KMS-11 (cell line): Measurements from ENCODE around the gene EPS8L3.

ENCODE experiments used
- H2AFZ ChIP-seq: fragments of 200-600 bp; sonication (generic); 2 replicates; pipeline ENCODE4 v1.6.1; 2016; ENCODE audit warnings: antibody characterized with exemption, mixed run types, low read depth
- H3K27ac ChIP-seq: fragments of 200-600 bp; sonication (generic); 2 replicates; pipeline ENCODE4 v1.6.1; 2016; ENCODE audit warnings: mild to moderate bottlenecking, mixed run types
- H3K27me3 ChIP-seq: fragments of 200-600 bp; sonication (generic); 2 replicates; pipeline ENCODE4 v1.6.1; 2017; ENCODE audit warnings: mild to moderate bottlenecking, low read depth, mixed run types, moderate library complexity; ENCODE audit not compliant: insufficient read depth
- H3K36me3 ChIP-seq: fragments of 200-600 bp; sonication (generic); 2 replicates; pipeline ENCODE4 v1.6.1; 2017; ENCODE audit warnings: mild to moderate bottlenecking, mixed run types; ENCODE audit not compliant: insufficient read depth
- H3K4me1 ChIP-seq: fragments of 200-600 bp; sonication (generic); 2 replicates; pipeline ENCODE4 v1.6.1; 2016; ENCODE audit warnings: mild to moderate bottlenecking, low read depth, mixed run types; ENCODE audit not compliant: poor library complexity, severe bottlenecking
- H3K4me2 ChIP-seq: fragments of 200-600 bp; sonication (generic); 2 replicates; pipeline ENCODE4 v1.7.0; 2016; ENCODE audit warnings: mild to moderate bottlenecking, mixed run types
- H3K4me3 ChIP-seq: fragments of 200-600 bp; sonication (generic); IDR thresholded peaks from 2 replicates; pipeline ENCODE4 v1.6.1; 2017; ENCODE audit warnings: low read depth, low read length, mixed read lengths; ENCODE audit not compliant: insufficient read depth
- H3K79me2 ChIP-seq: fragments of 200-600 bp; sonication (generic); 2 replicates; pipeline ENCODE4 v1.6.1; 2016; ENCODE audit warnings: low read depth, mixed run types; ENCODE audit not compliant: insufficient read depth
- H3K9ac ChIP-seq: fragments of 200-600 bp; sonication (generic); 2 replicates; pipeline ENCODE4 v1.6.1; 2016; ENCODE audit warnings: mild to moderate bottlenecking, mixed run types
- H4K20me1 ChIP-seq: fragments of 200-600 bp; sonication (generic); 2 replicates; pipeline ENCODE4 v1.6.1; 2016; ENCODE audit warnings: mild to moderate bottlenecking, mixed run types; ENCODE audit not compliant: insufficient read depth
- TF ChIP-seq, protein P1 (sequence below): fragments of 200-600 bp; sonication (generic); conservative IDR thresholded peaks from 2 replicates; pipeline ENCODE4 v1.6.1; 2017; ENCODE audit warnings: low read depth, mild to moderate bottlenecking, antibody characterized with exemption, low read length, moderate library complexity, mixed read lengths

Gene EPS8L3

DNA sequence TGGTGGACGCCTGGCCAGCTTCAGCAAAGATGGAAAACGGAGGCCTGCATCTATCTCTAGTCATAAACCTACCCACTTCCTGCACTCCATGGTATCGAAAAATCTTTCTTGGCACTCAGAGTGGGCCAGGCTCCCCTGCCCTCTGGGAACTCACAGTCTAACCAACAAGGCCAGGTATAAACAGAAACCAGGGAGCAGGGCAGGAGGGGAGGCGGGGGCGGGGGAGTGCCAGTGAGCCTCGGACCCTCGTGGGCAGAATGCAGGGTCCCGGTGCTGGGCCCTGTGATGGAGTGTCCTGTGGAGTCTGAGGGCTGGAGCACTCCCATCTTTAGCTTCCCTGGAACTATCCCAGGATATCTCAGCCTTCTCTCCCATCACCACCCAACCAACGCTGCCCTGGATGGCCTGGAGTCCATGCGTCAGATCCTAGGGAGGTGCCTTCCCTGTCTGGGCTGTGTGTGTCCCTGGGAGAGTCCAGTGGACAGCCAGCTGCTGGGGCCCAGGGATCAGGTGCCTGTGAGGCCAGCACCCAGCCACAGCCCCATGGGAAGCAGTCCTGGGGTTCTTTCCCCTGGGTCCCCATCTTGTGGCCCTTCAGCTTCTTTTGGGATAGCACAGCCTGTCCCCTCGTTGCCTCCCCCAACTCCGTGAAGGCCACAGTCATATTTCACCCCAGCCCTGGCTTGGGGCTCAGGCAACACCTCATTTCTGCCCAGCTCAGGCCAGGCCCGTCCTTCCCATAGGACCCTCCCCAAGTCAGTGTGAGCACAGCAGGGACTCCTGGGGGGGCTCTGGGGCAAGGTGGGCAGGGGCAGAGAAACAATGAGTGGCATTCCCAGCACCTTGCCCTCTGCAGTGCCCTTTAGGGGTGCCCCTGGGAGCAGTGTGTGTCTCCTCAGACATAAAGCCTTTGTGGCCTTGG is 1.1 kb upstream of the EPS8L3 start:
- Histone ChIP-seq H3K36me3 (no peaks in the 10 kb centered on the region), H3K27ac (no peak overlapping the region), H3K4me2 (no peak overlapping the region), H3K79me2 (no peaks in the 10 kb centered on the region), H3K9ac (no peak overlapping the region), H2AFZ (no peak overlapping the region), H4K20me1 (no peaks in the 10 kb centered on the region), H3K4me1 (no peaks in the 10 kb centered on the region), H3K27me3 (no peaks in the 10 kb centered on the region; the same call in 1 of the 2 replicates), H3K4me3 (no peak overlapping the region)
- TF ChIP-seq, protein P1, sequence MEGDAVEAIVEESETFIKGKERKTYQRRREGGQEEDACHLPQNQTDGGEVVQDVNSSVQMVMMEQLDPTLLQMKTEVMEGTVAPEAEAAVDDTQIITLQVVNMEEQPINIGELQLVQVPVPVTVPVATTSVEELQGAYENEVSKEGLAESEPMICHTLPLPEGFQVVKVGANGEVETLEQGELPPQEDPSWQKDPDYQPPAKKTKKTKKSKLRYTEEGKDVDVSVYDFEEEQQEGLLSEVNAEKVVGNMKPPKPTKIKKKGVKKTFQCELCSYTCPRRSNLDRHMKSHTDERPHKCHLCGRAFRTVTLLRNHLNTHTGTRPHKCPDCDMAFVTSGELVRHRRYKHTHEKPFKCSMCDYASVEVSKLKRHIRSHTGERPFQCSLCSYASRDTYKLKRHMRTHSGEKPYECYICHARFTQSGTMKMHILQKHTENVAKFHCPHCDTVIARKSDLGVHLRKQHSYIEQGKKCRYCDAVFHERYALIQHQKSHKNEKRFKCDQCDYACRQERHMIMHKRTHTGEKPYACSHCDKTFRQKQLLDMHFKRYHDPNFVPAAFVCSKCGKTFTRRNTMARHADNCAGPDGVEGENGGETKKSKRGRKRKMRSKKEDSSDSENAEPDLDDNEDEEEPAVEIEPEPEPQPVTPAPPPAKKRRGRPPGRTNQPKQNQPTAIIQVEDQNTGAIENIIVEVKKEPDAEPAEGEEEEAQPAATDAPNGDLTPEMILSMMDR, result no peak

DNA sequence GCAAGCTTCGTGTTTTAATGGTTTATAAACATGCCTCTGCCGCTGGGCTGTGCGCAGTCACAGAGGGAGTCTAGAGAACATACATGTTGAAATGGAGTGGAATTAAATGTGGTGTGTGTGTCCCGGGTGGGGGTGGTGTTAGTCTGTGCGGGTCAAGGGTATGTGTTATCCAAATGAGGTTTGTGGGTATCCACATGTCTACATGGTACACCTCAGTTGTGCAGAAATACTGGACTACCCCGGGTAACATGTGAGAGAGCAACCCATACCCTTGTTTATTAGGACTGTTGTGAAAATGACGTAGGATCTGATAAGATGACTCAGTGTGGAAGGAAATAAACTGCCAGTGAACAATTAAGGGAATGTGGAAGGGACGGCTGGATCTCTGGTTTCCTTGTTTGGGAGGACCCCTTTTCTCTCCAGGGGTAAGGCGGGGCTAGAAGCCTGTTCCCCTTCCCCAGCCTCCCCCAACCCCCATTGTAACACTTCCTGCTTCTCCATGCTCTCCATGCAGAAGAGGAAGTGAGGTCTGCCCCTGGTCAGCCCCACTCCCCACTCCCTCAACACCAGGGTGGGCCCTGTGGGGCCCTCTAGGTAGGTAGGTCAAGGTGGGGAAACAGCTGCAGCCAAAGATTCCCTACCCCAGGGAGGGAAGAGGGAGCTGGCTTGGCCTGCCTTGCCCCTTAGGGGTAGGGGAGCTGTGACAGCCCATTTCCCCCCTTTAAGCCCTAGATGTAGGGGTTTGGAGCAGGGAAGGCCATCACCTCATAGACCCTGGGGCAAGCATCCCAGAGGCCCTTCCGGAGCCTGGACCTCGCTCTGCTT is 690 bp downstream of the EPS8L3 start:
- Histone ChIP-seq H3K27me3 (no peaks in the 10 kb centered on the region; the same call in 1 of the 2 replicates), H3K4me3 (no peak overlapping the region), H3K36me3 (no peaks in the 10 kb centered on the region), H2AFZ (no peak overlapping the region), H3K27ac (no peak overlapping the region), H4K20me1 (no peaks in the 10 kb centered on the region), H3K79me2 (no peaks in the 10 kb centered on the region), H3K4me1 (no peaks in the 10 kb centered on the region), H3K4me2 (no peak overlapping the region), H3K9ac (no peak overlapping the region)
- TF ChIP-seq, protein P1, result no peak

DNA sequence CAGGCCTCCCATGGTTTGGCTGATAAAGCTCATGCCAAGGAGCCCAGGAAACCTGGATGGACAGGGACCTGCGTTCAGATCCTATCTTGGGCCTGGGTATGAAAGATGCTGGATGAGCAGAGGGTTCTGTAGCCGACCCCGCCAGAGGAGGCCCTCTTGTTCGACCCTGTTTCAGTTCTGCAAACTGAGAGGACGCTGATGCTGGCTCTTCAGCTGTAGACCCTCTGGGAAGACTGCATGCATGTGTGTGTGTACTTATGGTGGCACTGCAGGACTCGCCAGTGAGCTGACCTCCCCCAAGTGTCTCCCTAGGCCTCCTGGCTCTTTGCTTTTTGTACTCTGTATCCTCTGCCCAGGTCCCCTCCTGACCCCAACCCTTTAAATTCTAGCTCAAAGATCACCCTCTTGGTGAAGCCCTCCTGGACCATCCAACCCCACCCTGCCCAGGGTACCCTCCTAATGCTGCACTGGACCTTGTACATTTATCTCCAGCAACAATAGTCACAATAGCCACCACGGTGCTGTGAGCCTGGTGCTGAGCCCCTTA is 1.6 kb downstream of the EPS8L3 start:
- Histone ChIP-seq H3K9ac (no peak overlapping the region), H3K79me2 (no peaks in the 10 kb centered on the region), H3K4me2 (no peak overlapping the region), H3K4me1 (no peaks in the 10 kb centered on the region), H3K36me3 (no peaks in the 10 kb centered on the region), H2AFZ (no peak overlapping the region), H3K27ac (no peak overlapping the region), H4K20me1 (no peaks in the 10 kb centered on the region), H3K4me3 (no peak overlapping the region), H3K27me3 (no peaks in the 10 kb centered on the region; the same call in 1 of the 2 replicates)
- TF ChIP-seq, protein P1, result no peak

DNA sequence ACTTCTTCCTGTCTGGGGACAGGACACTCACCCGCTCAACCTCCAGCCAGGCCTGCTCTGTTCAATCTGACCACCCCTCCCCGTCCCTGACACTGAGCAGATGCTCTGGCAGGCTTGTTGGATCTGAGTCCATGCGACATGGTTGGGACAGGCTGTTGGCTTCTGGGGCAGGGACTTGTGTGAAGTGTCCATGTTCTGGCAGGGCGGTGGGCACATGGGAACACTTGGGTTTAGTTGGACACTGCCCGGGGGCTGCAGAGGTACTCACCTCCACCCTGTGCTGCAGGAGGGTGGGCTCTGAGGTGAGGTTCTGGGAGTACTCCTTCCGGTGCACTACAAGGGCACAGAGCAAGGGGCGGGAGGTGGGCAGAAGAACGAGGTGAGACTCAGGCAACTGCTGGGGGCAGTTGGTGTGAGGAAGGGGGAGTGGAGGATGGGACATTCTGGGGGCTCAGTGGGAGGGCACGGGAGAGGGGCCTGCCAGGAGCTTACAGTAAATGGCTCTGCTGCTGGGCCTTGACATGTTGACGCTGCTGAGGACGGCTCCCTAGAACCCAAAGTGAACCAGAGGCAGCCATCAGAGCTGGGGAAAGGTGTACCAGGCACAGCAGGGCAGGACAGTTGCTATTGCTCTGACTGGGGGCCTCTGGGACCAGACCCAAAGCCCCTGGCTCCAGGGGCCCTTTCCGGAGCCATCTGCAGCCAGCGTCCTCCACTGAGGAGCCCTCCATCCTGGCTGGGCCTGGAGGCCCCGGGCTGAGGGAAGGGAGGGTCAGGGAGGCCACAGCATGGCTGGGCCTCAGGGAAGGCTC is 2.3 kb downstream of the EPS8L3 start:
- no peak overlapping the region for H3K4me2 ChIP-seq
- no peaks in the 10 kb centered on the region for H4K20me1 ChIP-seq
- no peaks in the 10 kb centered on the region for H3K79me2 ChIP-seq
- no peaks in the 10 kb centered on the region for H3K36me3 ChIP-seq
- no peak overlapping the region for H3K4me3 ChIP-seq
- no peaks in the 10 kb centered on the region; the same call in 1 of the 2 replicates for H3K27me3 ChIP-seq
- H3K9ac ChIP-seq, result no peak overlapping the region
- no peak overlapping the region for H2AFZ ChIP-seq
- TF ChIP-seq, protein P1, result no peak
- no peaks in the 10 kb centered on the region for H3K4me1 ChIP-seq
- H3K27ac ChIP-seq, result no peak overlapping the region
